ENCODE data around the gene MYORG.
"Not testable (repeated sequence)": the region's sequence is repeated elsewhere in the genome, so short reads cannot be mapped to it uniquely, and the experiment has no call there.

MYORG gene

GRCh38 chr9:34384368-34385165, 7.9 kb upstream of the MYORG start:
- DNase-seq, result no peak

GRCh38 chr9:34383904-34384303, 7.2 kb upstream of the MYORG start:
- DNase-seq, result no peak

DNA sequence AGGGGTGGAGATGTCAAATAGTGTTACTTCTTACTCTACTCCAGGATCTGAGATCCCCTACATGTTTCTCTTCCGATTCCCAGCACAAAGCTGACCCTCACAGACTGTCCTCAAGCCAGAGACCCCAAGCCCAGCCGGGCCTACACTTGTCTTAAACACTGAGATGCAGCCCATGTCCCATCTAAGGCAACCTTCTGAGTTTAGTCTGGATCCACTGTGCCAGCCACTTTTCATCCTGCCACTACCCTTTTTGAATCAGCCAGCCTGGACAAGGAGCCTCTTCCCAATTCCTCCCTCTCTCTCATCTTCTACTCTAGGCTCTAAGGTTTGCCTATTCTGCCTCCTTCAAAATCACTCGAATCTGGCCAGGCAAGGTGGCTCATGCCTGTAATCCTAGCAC, 6.2 kb upstream of the MYORG start:
- no peak for DNase-seq

DNA sequence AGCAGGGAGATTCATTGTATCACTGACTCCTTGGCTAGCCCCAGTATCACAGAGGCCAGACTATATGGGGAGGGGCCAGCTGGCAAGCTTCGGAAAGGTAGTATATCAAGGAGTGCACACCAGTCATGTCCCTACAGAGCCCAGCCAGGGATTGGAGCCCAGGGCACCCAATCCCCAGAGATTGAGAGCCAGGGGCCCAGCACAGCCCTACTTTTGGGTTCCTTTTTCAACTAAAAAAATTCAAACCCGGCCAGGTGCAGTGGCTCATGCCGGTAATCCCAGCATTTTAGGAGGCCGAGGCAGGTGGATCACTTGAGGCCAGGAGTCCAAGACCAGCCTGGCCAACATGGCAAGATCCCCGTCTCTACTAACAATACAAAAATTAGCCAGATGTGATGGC, 5.4 kb upstream of the MYORG start:
- DNase-seq, result no peak

- no peak for DNase-seq
Observed at GRCh38 chr9:34381323-34381722, 4.6 kb upstream of the MYORG start.

- DNase-seq, result peak; percentile 24
Observed at GRCh38 chr9:34380511-34381315, 4.0 kb upstream of the MYORG start.

DNA sequence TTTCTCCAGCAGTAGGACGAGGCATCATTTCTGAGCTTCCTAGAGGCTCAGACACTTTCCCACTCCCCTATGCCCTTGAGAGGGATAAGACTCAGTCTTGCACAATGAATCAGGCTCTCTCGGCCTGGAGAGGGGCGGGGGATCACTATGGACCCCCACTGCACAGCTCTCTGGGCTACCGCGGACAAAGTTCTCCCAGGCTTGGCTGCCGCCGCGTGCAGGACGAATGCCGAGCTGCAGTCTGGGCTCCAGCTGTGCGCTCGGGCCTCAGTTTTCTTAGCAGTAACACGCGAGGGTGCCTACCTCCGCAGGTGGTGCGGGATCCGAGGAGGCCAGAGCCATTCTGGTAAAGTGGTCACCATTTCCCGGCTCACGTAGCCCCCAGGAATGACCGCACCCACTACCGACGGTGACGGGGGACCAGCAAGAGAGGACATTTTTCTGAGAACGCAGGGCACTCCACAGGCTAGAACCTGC, 3.4 kb upstream of the MYORG start:
- no peak for DNase-seq

GRCh38 chr9:34379334-34380033, 2.8 kb upstream of the MYORG start:
- peak; percentile 84 for DNase-seq

- DNase-seq, result no peak
Observed at GRCh38 chr9:34378376-34379060, 1.8 kb upstream of the MYORG start.

- DNase-seq, result peak; percentile 47
Observed at GRCh38 chr9:34377404-34377746, 677 bp upstream of the MYORG start.

GRCh38 chr9:34375901-34376595, 650 bp downstream of the MYORG start:
- no peak for DNase-seq

DNA sequence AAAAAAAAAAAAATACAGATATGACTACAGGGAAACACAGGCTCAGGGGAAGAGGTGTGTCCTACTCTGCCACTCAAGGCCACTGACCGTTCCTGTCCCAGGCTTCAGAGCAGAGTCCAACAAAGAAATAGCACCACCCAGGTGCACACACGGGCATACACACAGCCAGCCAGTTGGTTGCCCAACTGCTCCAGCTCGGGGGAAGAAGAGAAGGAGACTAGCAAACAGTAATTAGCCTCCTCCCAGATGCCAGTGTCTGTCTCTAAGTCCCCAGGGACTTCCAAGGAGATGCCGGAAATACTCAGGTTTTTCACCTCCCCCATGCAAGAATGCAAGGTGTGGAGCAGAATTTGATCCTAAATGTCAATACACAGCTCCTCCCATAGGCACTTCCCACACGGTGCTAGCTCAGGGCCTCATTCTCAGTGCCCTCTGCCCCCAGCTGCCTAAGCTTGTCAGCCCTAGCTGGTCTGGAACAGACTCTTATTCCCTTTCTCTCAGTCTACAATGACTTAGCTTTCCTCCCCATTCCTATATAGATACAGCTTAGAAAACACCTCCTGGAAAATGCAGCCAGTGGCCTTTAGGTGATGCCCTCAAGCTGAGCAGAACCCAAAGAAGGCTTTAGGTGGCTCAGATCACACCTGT, 1.7 kb downstream of the MYORG start:
- no peak for DNase-seq

DNA sequence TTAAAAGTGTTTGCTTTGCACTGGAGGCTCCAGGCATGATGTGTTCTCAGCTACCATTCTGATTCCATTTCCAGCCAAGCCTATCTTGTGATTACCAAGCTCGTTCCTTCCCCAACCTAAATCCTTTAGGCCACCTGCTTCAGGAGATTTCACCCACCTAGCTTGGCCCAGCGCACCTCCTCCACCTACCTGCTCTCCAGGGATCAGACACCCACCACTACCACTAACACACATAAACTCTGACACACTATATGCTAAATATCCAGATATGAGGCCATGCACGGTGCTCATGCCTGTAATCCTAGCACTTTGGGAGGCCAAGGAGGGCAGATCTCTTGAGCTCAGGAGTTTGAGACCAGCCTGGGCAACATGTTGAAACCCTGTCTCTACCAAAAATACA, 2.4 kb downstream of the MYORG start:
- no peak for DNase-seq

GRCh38 chr9:34373749-34374148, 2.9 kb downstream of the MYORG start:
- DNase-seq, result no peak

- no peak for DNase-seq
Observed at GRCh38 chr9:34372467-34373011, 4.2 kb downstream of the MYORG start.

DNA sequence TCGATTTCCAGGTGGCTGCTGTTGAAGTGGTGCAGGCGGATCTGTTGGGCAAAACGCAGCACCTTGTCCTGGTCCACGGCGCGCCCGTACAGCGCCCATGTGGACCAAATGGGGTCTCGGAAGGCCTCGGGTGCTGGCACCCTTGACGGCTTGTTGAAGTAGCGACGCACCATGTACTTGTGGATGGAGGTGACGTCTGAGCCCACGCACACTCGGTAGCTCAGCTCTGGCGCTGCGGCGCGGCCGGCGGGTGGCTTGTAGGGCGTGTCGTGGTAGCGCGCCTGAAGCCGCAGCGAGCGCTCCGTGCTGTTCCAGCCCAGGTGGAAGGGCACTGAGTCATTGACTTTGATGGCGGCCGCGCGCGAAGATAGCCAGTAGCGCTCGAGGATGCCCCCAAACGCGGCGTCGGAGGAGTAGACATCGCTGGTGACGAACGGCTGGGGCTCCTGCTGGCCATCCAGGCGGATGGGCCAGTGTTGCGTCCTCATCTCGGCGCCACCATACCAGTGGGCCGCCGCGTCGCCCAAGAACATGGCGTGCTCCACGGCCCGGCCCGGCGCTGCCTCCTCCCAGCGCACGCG, 4.7 kb downstream of the MYORG start:
- DNase-seq, result no peak

DNA sequence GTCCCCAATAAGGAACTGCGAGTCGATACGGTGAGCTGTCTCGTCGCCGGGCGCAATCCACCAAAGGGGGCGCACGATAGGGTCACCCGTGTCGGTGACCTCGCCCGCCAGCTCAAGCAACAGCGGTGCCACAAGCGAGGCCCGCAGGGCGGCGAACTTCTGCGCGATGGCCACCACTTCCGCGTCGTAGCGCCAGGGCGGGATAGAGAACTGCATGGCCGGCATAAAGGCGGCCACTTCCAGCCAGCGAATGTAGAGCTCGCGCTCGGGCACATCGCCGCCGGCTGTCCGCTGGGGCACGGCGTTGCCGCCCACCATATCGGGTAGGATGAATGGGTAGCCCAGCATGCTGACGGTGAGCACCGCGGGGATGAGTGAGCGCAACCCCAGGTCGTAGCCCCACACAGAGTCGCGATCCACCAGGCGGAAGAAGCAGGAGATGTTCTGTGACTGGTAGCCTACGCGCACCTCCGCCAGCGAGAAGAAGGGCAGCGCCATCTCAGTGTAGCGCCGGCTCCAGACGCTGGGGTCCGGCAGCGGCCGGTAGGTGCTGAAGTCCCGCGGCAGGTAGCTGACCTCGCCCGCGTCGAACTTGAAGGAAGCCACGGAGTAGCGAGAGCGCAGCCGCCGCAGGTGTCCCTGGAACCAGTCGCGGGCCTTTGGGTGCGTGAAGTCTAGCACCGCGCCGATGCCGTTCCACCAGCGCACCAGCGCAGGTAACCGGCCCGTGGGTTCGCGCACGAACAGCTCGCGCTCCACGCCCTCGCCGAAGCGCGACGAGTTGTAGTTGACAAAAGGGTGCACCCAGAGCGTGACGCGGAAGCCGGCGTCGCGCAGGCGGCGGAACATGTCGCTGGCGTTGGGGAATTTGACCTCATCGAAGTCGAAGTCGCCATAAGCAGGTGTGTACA, 5.5 kb downstream of the MYORG start:
- DNase-seq, result no peak

DNA sequence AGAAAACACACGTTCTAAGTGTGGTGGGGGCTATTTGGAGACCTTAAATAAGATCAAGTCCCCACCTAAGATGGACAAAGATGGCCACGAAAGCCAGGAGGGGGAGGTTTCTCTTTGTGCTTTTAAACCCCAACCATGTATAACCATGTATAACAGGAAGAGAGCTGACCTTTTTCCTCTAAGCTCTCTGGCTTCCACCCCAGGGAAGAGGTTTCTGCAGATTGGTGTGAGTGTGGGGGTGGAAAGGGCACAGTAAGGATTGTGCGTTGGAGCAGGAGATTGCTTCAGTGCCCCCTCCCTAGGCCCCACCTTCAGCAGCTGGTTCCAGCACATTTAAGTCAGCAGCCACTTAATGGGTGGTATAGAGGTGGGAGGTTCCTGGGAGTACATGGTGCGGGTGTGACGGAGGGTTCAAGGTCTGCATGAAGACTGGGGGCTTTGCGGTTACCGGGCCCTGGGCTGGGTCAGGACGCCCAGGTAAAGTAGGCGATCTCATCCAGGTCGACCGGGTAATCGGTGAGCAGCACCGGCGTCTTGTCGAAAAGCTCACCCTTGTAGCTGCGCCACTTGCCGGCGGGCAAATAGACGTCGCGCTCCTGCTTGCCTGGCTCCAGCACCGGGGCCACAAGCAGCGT, 6.2 kb downstream of the MYORG start:
- DNase-seq, result no peak

DNA sequence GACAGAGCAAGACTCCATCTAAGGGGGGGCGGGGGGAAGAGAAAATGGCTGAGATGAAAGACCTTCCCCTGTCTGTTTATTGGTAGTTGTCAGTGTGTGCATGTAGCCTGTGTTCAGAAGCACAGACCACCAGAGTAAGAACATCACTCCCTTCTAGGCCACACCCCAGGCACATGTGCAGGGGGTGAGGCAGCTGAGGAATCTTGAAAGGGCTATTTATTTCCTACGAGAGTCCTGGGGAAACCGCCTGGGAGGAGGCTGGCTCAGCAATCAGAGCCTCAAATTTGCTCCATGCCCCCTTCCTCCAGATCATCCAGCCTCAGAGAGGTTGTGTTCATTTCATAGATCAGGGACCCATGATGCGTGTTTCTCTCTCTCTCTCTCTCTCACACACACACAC, 7.1 kb downstream of the MYORG start:
- DNase-seq, result no peak

DNA sequence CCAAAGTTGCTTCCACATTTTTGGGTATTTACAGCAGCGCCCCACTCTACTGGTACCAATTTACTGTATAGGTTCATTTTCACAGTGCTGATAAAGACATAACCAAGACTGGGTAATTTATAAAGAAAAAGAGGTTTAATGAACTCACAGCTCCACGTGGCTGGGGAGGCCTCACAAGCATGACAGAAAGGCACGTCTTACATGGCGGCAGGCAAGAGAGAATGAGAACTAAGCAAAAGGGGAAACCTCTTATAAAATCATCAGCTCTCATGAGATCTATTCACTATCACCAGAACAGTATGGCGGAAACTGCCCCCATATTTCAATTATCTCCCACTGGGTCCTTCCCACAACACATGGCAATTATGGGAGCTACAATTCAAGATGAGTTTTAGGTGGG, 7.9 kb downstream of the MYORG start:
- DNase-seq, result not testable (repeated sequence)

All from NCI-H1694 treated with DMSO at 0.1 percent for 48 hours (cell line).